Astrocyte (in vitro differentiated cells and primary cell): ENCODE data around the gene HOPX. TPM values are rescaled to one million over a fixed set of nuclear protein-coding genes. Genes with fewer than 3 reads are reported as not detected.
"Not testable (repeated sequence)": the region's sequence is repeated elsewhere in the genome, so short reads cannot be mapped to it uniquely, and the experiment has no call there.

Source experiments
- DNase-seq: peaks from one replicate; pipeline ENCODE4 v3.0.0-alpha.2; 2010; ENCODE audit warnings: low read depth
- FAIRE-seq: peaks from 2 replicates; lab custom pipeline; 2011; peaks lifted over from hg19 to GRCh38; lab: Jason Lieb, UNC
- H2AFZ ChIP-seq: 2 replicates; pipeline ENCODE4 v1.6.0; 2012; ENCODE audit warnings: low read depth, low read length, inconsistent platforms
- H3K27ac ChIP-seq: 2 replicates; pipeline ENCODE4 v1.5.1; 2011; ENCODE audit warnings: low read depth, low read length, inconsistent platforms
- H3K27me3 ChIP-seq: 2 replicates; pipeline ENCODE4 v1.6.0; 2011; ENCODE audit warnings: low read length, inconsistent platforms; ENCODE audit not compliant: insufficient read depth
- H3K36me3 ChIP-seq: 2 replicates; pipeline ENCODE4 v1.5.1; 2011; ENCODE audit warnings: low read length, inconsistent platforms; ENCODE audit not compliant: insufficient read depth
- H3K4me1 ChIP-seq: 2 replicates; pipeline ENCODE4 v1.5.1; 2011; ENCODE audit warnings: low read length, inconsistent platforms; ENCODE audit not compliant: insufficient read depth
- H3K4me2 ChIP-seq: 2 replicates; pipeline ENCODE4 v1.6.0; 2012; ENCODE audit warnings: low read length, inconsistent platforms
- H3K4me3 ChIP-seq: 2 replicates; pipeline ENCODE4 v1.5.1; 2011; ENCODE audit warnings: low read depth, mild to moderate bottlenecking, low read length, inconsistent platforms; ENCODE audit not compliant: insufficient read depth
- H3K79me2 ChIP-seq: 2 replicates; pipeline ENCODE4 v1.6.0; 2012; ENCODE audit warnings: mild to moderate bottlenecking, low read length, inconsistent platforms; ENCODE audit not compliant: insufficient read depth
- H3K9ac ChIP-seq: 2 replicates; pipeline ENCODE4 v1.6.0; 2012; ENCODE audit warnings: mild to moderate bottlenecking, low read length, inconsistent platforms
- H3K9me3 ChIP-seq: 2 replicates; pipeline ENCODE4 v1.5.1; 2012; ENCODE audit warnings: low read depth, mild to moderate bottlenecking, low read length, inconsistent platforms; ENCODE audit not compliant: insufficient read depth
- H4K20me1 ChIP-seq: 2 replicates; pipeline ENCODE4 v1.6.0; 2012; ENCODE audit warnings: low read length, inconsistent platforms; ENCODE audit not compliant: insufficient read depth
- H3K27ac Mint-ChIP-seq: one replicate; pipeline ENCODE4 v1.8.0; 2021; ENCODE audit warnings: mild to moderate bottlenecking, mixed read lengths; ENCODE audit not compliant: unreplicated experiment
- H3K27me3 Mint-ChIP-seq: one replicate; pipeline ENCODE4 v1.8.0; 2021; ENCODE audit warnings: low read depth, mixed read lengths; ENCODE audit not compliant: unreplicated experiment
- H3K36me3 Mint-ChIP-seq: one replicate; pipeline ENCODE4 v1.8.0; 2021; ENCODE audit warnings: low read depth, mixed read lengths; ENCODE audit not compliant: unreplicated experiment
- H3K4me1 Mint-ChIP-seq: one replicate; pipeline ENCODE4 v1.8.0; 2021; ENCODE audit warnings: low read depth, mixed read lengths; ENCODE audit not compliant: unreplicated experiment
- H3K4me3 Mint-ChIP-seq: one replicate; pipeline ENCODE4 v1.8.0; 2021; ENCODE audit warnings: mild to moderate bottlenecking, moderate library complexity, mixed read lengths; ENCODE audit not compliant: unreplicated experiment
- H3K9me3 Mint-ChIP-seq: one replicate; pipeline ENCODE4 v1.8.0; 2021; ENCODE audit warnings: mild to moderate bottlenecking, mixed read lengths; ENCODE audit not compliant: unreplicated experiment
- EZH2 ChIP-seq: IDR thresholded peaks from 2 replicates; pipeline ENCODE4 v1.6.1; 2012; ENCODE audit warnings: mild to moderate bottlenecking, low read length, inconsistent platforms; ENCODE audit not compliant: insufficient read depth
- total RNA-seq: library from RNA; stranded (reverse); gene quantifications from 2 replicates; pipeline ENCODE4 v1.2.1, GENCODE V29; 2021
- TF ChIP-seq, protein P1 (sequence below): IDR thresholded peaks from 2 replicates; pipeline ENCODE4 v1.5.1; 2011; ENCODE audit warnings: low read depth, mild to moderate bottlenecking, inconsistent platforms, low read length, moderate library complexity; ENCODE audit not compliant: insufficient read depth

The HOPX gene
- total RNA-seq, 1 donor from 2014 or later, result 1.7 TPM

DNA sequence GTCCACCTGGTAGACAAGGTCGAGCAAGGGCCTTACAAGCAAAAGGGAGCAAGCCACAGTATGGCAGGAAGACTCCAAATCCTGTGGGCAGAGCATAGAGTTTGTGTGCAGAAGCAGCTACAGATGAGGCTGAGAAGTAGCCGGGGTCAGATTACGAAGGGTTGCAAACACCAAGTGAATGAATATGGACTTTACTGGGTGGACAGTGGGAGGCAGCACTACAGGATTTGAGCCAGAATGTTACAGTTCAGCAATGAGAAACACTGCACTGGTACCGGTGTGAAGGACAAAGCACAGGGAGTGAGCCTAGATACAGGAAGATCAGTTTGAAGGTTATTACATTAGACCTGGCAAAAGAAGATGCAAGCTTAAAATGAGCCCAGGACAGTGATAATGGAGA lies 46.1 kb upstream of the HOPX start:
- Histone ChIP-seq H4K20me1 (no peaks in the 10 kb centered on the region), H3K27me3 (no peaks in the 10 kb centered on the region), H3K27ac (no peak overlapping the region), H3K9me3 (no peaks in the 10 kb centered on the region), H3K9ac (no peak overlapping the region), H3K4me1 (no peaks in the 10 kb centered on the region), H3K4me2 (no peak overlapping the region), H3K79me2 (no peaks in the 10 kb centered on the region), H3K36me3 (no peaks in the 10 kb centered on the region), H2AFZ (no peak overlapping the region), H3K4me3 (no peak overlapping the region)
- TF ChIP-seq, protein P1, sequence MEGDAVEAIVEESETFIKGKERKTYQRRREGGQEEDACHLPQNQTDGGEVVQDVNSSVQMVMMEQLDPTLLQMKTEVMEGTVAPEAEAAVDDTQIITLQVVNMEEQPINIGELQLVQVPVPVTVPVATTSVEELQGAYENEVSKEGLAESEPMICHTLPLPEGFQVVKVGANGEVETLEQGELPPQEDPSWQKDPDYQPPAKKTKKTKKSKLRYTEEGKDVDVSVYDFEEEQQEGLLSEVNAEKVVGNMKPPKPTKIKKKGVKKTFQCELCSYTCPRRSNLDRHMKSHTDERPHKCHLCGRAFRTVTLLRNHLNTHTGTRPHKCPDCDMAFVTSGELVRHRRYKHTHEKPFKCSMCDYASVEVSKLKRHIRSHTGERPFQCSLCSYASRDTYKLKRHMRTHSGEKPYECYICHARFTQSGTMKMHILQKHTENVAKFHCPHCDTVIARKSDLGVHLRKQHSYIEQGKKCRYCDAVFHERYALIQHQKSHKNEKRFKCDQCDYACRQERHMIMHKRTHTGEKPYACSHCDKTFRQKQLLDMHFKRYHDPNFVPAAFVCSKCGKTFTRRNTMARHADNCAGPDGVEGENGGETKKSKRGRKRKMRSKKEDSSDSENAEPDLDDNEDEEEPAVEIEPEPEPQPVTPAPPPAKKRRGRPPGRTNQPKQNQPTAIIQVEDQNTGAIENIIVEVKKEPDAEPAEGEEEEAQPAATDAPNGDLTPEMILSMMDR, result no peak
- no peak for TF ChIP-seq EZH2
- DNase-seq (no peak), FAIRE-seq (no peak)
- Mint-ChIP-seq H3K4me3 (no peak overlapping the region), H3K27ac (no peak overlapping the region), H3K4me1 (peaks cover 6% of the 10 kb centered on the region), H3K27me3 (no peaks in the 10 kb centered on the region), H3K36me3 (no peaks in the 10 kb centered on the region), H3K9me3 (no peaks in the 10 kb centered on the region)

- not testable (repeated sequence) for FAIRE-seq, H3K4me3 ChIP-seq
These were observed 45.5 kb upstream of the HOPX start for GRCh38 chr4:56726593-56726992.

GRCh38 chr4:56723659-56724230 lies 42.6 kb upstream of the HOPX start:
- TF ChIP-seq, protein P1, result no peak
- TF ChIP-seq EZH2, result no peak
- Mint-ChIP-seq H3K9me3 (no peaks in the 10 kb centered on the region), H3K27ac (no peak overlapping the region)

More at GRCh38 chr4:56726593-56726992, 45.5 kb upstream of the HOPX start:
- not testable (repeated sequence) for H3K79me2 ChIP-seq, H3K27me3 Mint-ChIP-seq, H3K36me3 Mint-ChIP-seq, DNase-seq, H3K36me3 ChIP-seq, H3K4me1 Mint-ChIP-seq, H3K4me3 Mint-ChIP-seq, H4K20me1 ChIP-seq, H3K27ac Mint-ChIP-seq, H3K4me2 ChIP-seq, H2AFZ ChIP-seq, H3K4me1 ChIP-seq, H3K27ac ChIP-seq, H3K27me3 ChIP-seq, H3K9ac ChIP-seq, H3K9me3 ChIP-seq, H3K9me3 Mint-ChIP-seq

More at GRCh38 chr4:56723659-56724230, 42.6 kb upstream of the HOPX start:
- DNase-seq (no peak), FAIRE-seq (no peak)
- H3K36me3 ChIP-seq, result no peaks in the 10 kb centered on the region
- Mint-ChIP-seq H3K4me3 (no peak overlapping the region), H3K27me3 (no peaks in the 10 kb centered on the region), H3K36me3 (no peaks in the 10 kb centered on the region), H3K4me1 (no peaks in the 10 kb centered on the region)
- H3K27me3 ChIP-seq, result no peaks in the 10 kb centered on the region
- H3K4me1 ChIP-seq, result no peaks in the 10 kb centered on the region
- no peak overlapping the region for H3K9ac ChIP-seq
- no peak overlapping the region for H2AFZ ChIP-seq
- no peak overlapping the region for H3K4me3 ChIP-seq
- H3K9me3 ChIP-seq, result no peaks in the 10 kb centered on the region
- no peaks in the 10 kb centered on the region for H3K79me2 ChIP-seq
- no peaks in the 10 kb centered on the region for H4K20me1 ChIP-seq
- H3K27ac ChIP-seq, result no peak overlapping the region
- H3K4me2 ChIP-seq, result no peak overlapping the region
